Erythroblast (primary cell): ENCODE results near the gene ANKFN1.

Experiments
- GATA1 ChIP-seq: IDR thresholded peaks from 2 replicates; pipeline ENCODE4 v1.6.1; 2011; ENCODE audit warnings: low read depth, mild to moderate bottlenecking, control low read depth, low read length, moderate library complexity
- POLR2A ChIP-seq: IDR thresholded peaks from 2 replicates; pipeline ENCODE4 v1.6.1; 2011; ENCODE audit warnings: mild to moderate bottlenecking, low read length

- TF ChIP-seq POLR2A (no peak), GATA1 (no peak)
Observed at GRCh38 chr17:56502120-56502654, 348.9 kb downstream of the ANKFN1 start.
